ENCODE data around the gene GOLGA3. TPM values are rescaled to one million over a fixed set of nuclear protein-coding genes. Genes with fewer than 3 reads are reported as not detected.

The GOLGA3 gene
- total RNA-seq, 3 donors from 2014 or later, result 51.7 to 76.7 (median 58.5) TPM

DNA sequence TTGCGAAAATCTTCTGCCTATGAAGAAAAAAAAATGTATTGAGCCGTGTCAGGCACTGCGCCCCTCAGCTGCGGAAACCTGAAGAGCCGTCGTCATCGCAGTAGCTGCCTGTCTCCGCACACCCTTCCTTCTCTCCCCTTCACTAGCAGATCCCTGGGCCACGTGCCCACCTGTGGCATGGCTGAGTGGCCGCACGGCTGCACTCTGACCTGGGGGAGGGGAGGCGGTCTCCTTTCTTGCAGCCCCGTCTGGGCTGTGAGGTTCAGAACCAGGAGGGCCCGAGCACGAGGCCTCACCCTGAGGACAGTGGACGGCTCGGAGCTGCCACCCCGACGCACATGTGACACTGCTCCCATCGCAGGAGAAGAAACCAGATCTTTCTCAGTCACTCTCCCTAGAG lies 93.2 kb downstream of the GOLGA3 start:
- no peak overlapping the region for H3K27ac ChIP-seq
- no peak for DNase-seq (ENCODE audit: low spot score in 2 of 2)
- TF ChIP-seq POLR2A (IDR thresholded peaks at IDR 0.05) (no peak), POLR2AphosphoS5 (IDR thresholded peaks at IDR 0.05) (no peak)
- TF ChIP-seq, protein P1, sequence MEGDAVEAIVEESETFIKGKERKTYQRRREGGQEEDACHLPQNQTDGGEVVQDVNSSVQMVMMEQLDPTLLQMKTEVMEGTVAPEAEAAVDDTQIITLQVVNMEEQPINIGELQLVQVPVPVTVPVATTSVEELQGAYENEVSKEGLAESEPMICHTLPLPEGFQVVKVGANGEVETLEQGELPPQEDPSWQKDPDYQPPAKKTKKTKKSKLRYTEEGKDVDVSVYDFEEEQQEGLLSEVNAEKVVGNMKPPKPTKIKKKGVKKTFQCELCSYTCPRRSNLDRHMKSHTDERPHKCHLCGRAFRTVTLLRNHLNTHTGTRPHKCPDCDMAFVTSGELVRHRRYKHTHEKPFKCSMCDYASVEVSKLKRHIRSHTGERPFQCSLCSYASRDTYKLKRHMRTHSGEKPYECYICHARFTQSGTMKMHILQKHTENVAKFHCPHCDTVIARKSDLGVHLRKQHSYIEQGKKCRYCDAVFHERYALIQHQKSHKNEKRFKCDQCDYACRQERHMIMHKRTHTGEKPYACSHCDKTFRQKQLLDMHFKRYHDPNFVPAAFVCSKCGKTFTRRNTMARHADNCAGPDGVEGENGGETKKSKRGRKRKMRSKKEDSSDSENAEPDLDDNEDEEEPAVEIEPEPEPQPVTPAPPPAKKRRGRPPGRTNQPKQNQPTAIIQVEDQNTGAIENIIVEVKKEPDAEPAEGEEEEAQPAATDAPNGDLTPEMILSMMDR (IDR thresholded peaks at IDR 0.05), result no peak
- intact Hi-C loops (cut with DNase I; ENCODE audit: low total_unique reads), result no loop called here
- peaks cover 11% of the 10 kb centered on the region for H3K36me3 ChIP-seq
- no peak overlapping the region for H3K4me3 ChIP-seq
- H3K4me1 ChIP-seq, result no peaks in the 10 kb centered on the region
- H3K27me3 ChIP-seq, result no peaks in the 10 kb centered on the region
- H3K9me3 ChIP-seq, result no peaks in the 10 kb centered on the region

DNA sequence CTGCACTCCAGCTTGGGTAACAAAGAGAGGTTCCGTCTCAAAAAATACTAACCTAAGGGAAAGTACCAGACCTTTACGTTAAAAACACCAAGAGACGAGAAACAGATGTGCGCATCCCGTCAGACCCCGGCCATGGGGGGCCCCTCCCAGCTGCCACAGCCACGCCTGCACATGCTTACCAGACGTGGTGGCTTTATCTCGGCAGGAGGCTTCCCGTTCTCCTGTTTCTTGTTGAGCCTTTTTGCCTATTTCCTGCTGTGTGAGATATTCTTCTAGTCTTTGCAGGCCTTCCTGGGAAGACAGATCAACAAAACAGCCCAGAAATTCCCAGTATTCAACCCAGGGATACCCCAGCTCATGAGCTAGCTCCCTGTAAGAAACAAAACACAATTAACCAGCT lies 94.5 kb downstream of the GOLGA3 start:
- DNase-seq (ENCODE audit: low spot score in 2 of 2), result no peak
- H3K27ac ChIP-seq, result no peak overlapping the region
- no peaks in the 10 kb centered on the region for H3K9me3 ChIP-seq
- H3K4me1 ChIP-seq, result no peaks in the 10 kb centered on the region
- H3K36me3 ChIP-seq, result no peaks in the 10 kb centered on the region
- TF ChIP-seq POLR2A (IDR thresholded peaks at IDR 0.05), result no peak
- TF ChIP-seq, protein P1 (IDR thresholded peaks at IDR 0.05), result no peak
- no peak for TF ChIP-seq POLR2AphosphoS5 (IDR thresholded peaks at IDR 0.05)
- no peak overlapping the region for H3K4me3 ChIP-seq
- intact Hi-C loops (cut with DNase I; ENCODE audit: low total_unique reads), result no loop called here
- no peaks in the 10 kb centered on the region for H3K27me3 ChIP-seq

- Histone ChIP-seq H3K36me3 (no peaks in the 10 kb centered on the region), H3K4me3 (no peak overlapping the region), H3K27me3 (no peaks in the 10 kb centered on the region), H3K27ac (no peak overlapping the region), H3K9me3 (no peaks in the 10 kb centered on the region), H3K4me1 (no peaks in the 10 kb centered on the region)
- TF ChIP-seq POLR2A (IDR thresholded peaks at IDR 0.05), result no peak
- no peak for TF ChIP-seq POLR2AphosphoS5 (IDR thresholded peaks at IDR 0.05)
- TF ChIP-seq, protein P1 (IDR thresholded peaks at IDR 0.05), result no peak
- intact Hi-C loops (cut with DNase I; ENCODE audit: low total_unique reads), result no loop called here
- DNase-seq (ENCODE audit: low spot score in 2 of 2), result no peak
Measured at GRCh38 chr12:132731574-132731973, 97.1 kb downstream of the GOLGA3 start.

DNA sequence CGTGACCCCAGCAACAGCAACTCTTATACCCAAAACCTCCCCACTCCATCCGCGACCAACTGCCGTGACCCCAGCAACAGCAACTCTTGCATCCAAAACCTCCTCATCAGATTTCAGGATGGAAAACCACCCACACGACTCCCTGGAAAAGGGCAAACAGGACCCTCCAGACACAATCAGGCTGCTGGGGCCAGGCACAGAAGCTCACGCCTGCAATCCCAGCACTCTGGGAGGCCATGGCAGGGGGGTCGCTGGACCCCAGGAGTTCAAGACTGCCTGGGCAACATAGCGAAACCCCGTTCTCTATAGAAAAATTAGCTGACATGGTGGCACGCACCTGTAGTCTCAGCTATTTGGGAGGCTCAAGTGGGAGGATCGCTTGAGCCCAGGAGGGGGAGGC lies 98.3 kb downstream of the GOLGA3 start:
- no peaks in the 10 kb centered on the region for H3K9me3 ChIP-seq
- no peak overlapping the region for H3K4me3 ChIP-seq
- intact Hi-C loops (cut with DNase I; ENCODE audit: low total_unique reads), result no loop called here
- no peak overlapping the region for H3K27ac ChIP-seq
- no peaks in the 10 kb centered on the region for H3K4me1 ChIP-seq
- H3K27me3 ChIP-seq, result no peaks in the 10 kb centered on the region
- no peak for DNase-seq (ENCODE audit: low spot score in 2 of 2)
- TF ChIP-seq POLR2A (IDR thresholded peaks at IDR 0.05) (no peak), POLR2AphosphoS5 (IDR thresholded peaks at IDR 0.05) (no peak)
- TF ChIP-seq, protein P1 (IDR thresholded peaks at IDR 0.05), result no peak
- no peaks in the 10 kb centered on the region for H3K36me3 ChIP-seq

- no peaks in the 10 kb centered on the region for H3K9me3 ChIP-seq
- H3K4me1 ChIP-seq, result no peaks in the 10 kb centered on the region
- no peaks in the 10 kb centered on the region for H3K36me3 ChIP-seq
- intact Hi-C loops (cut with DNase I; ENCODE audit: low total_unique reads), result no loop called here
- H3K27me3 ChIP-seq, result no peaks in the 10 kb centered on the region
- no peak overlapping the region for H3K4me3 ChIP-seq
- H3K27ac ChIP-seq, result no peak overlapping the region
- DNase-seq (ENCODE audit: low spot score in 2 of 2), result no peak
- TF ChIP-seq POLR2A (IDR thresholded peaks at IDR 0.05), result no peak
- TF ChIP-seq, protein P1 (IDR thresholded peaks at IDR 0.05), result no peak
- TF ChIP-seq POLR2AphosphoS5 (IDR thresholded peaks at IDR 0.05), result no peak
Measured at GRCh38 chr12:132729541-132730320, 98.9 kb downstream of the GOLGA3 start.
